Naive thymus-derived CD4-positive, alpha-beta T cell (primary cell): ENCODE results near the gene CAV3. TPM values are rescaled to one million over a fixed set of nuclear protein-coding genes. Genes with fewer than 3 reads are reported as not detected.

Source experiments
- ATAC-seq: fragments of 150-1000 bp; cut with Tn5 transposase; 2 replicates; pipeline ENCODE4 v1.10.0; 2021; ENCODE audit warnings: mild to moderate bottlenecking, moderate library complexity
- CTCF ChIA-PET: fragments of 350-600 bp; sonication (Branson Sonifier 250); formaldehyde crosslinking; loops from one replicate; lab custom pipeline; 2021; ENCODE audit warnings: antibody characterized with exemption; lab: Charles Lee
- POLR2A ChIA-PET: fragments of 350-600 bp; sonication (Branson Sonifier 250); formaldehyde crosslinking; loops from one replicate; lab custom pipeline; 2021; ENCODE audit warnings: antibody characterized with exemption, inconsistent platforms; lab: Charles Lee
- DNase-seq, 9 donors: peaks; one replicate each; pipeline versions ENCODE4 v3.0.0 to v3.0.0-alpha.2; 2020 to 2022; ENCODE audit warnings: mixed read lengths in 1 of 9
- H3K27ac ChIP-seq: one replicate; pipeline ENCODE4 v1.7.0; 2013; ENCODE audit warnings: mild to moderate bottlenecking, low read depth, low read length, moderate library complexity
- H3K27me3 ChIP-seq, 2 donors: one replicate each; pipeline ENCODE4 v1.7.0; 2013; ENCODE audit warnings: low read length in 2 of 2, mild to moderate bottlenecking in 2 of 2, moderate library complexity in 2 of 2; ENCODE audit not compliant: control insufficient read depth in 2 of 2, insufficient read depth in 2 of 2
- H3K36me3 ChIP-seq, 3 experiments: 1 replicate in 2 of 3; 2 replicates in 1 of 3; pipeline ENCODE4 v1.7.0; 2013; ENCODE audit warnings: low read length in 3 of 3, mild to moderate bottlenecking in 3 of 3, moderate library complexity in 1 of 3; ENCODE audit not compliant: insufficient read depth in 3 of 3, control insufficient read depth in 2 of 3
- H3K4me1 ChIP-seq, 2 donors: one replicate each; pipeline ENCODE4 v1.7.0; 2013; ENCODE audit warnings: low read length in 2 of 2, mild to moderate bottlenecking in 2 of 2, moderate library complexity in 1 of 2; ENCODE audit not compliant: control insufficient read depth in 2 of 2, insufficient read depth in 2 of 2
- H3K4me3 ChIP-seq: 2 replicates; pipeline ENCODE4 v1.7.0; 2013; ENCODE audit warnings: mild to moderate bottlenecking, low read length
- H3K9me3 ChIP-seq, 3 experiments: 1 replicate in 2 of 3; 2 replicates in 1 of 3; pipeline ENCODE4 v1.7.0; 2013; ENCODE audit warnings: low read length in 3 of 3; ENCODE audit not compliant: control insufficient read depth in 2 of 3
- H3K27ac Mint-ChIP-seq, 9 donors: one replicate each; pipeline ENCODE4 v1.8.0; 2020 to 2022; ENCODE audit warnings: mixed read lengths in 9 of 9, mild to moderate bottlenecking in 8 of 9, moderate library complexity in 5 of 9, inconsistent platforms in 2 of 9
- H3K27me3 Mint-ChIP-seq, 5 donors: one replicate each; pipeline ENCODE4 v1.8.0; 2021 to 2022; ENCODE audit warnings: mixed read lengths in 5 of 5, mild to moderate bottlenecking in 1 of 5
- H3K36me3 Mint-ChIP-seq, 5 donors: one replicate each; pipeline ENCODE4 v1.8.0; 2020 to 2022; ENCODE audit warnings: mixed read lengths in 5 of 5, mild to moderate bottlenecking in 3 of 5, inconsistent platforms in 1 of 5
- H3K4me1 Mint-ChIP-seq, 7 donors: one replicate each; pipeline ENCODE4 v1.8.0; 2020 to 2022; ENCODE audit warnings: mixed read lengths in 7 of 7, mild to moderate bottlenecking in 3 of 7, inconsistent platforms in 1 of 7
- H3K4me3 Mint-ChIP-seq, 10 donors: one replicate each; pipeline ENCODE4 v1.8.0; 2020 to 2022; ENCODE audit warnings: mild to moderate bottlenecking in 10 of 10, mixed read lengths in 10 of 10, moderate library complexity in 6 of 10, inconsistent platforms in 2 of 10
- H3K9me3 Mint-ChIP-seq, 11 donors: one replicate each; pipeline ENCODE4 v1.8.0; 2020 to 2022; ENCODE audit warnings: mixed read lengths in 11 of 11, mild to moderate bottlenecking in 4 of 11, inconsistent platforms in 1 of 11, moderate library complexity in 1 of 11
- intact Hi-C, 2 donors: fragments of 100-400 bp; cut with micrococcal nuclease; formaldehyde crosslinking; loops; one replicate each; pipeline ENCODE4 v1.15.1; 2023
- polyA plus RNA-seq, 2 donors: library from polyadenylated mRNA; unstranded; fragments of 300-500 nt; fragmentation: Illumina TruSeq; gene quantifications; one replicate each; pipeline ENCODE4 v1.2.3, GENCODE V29; 2021
- total RNA-seq, 6 experiments: library from RNA in 5 of 6; stranded (reverse) in 5 of 6; gene quantifications; 1 replicate in 5 of 6; 2 replicates in 1 of 6; pipeline ENCODE4 v1.2.3 and lab custom pipeline; 2021 to 2026

Gene CAV3
- total and polyA plus RNA-seq, 7 experiments from 2014 or later, result not detected

GRCh38 chr3:8723612-8724011 is 10.0 kb upstream of the CAV3 start:
- Histone ChIP-seq H3K9me3 (no peaks in the 10 kb centered on the region), H3K4me3 (no peak overlapping the region), H3K36me3 (no peaks in the 10 kb centered on the region), H3K4me1 (no peaks in the 10 kb centered on the region), H3K27me3 (no peaks in the 10 kb centered on the region), H3K27ac (no peak overlapping the region)
- DNase-seq, result no peak
- ChIA-PET POLR2A (no interaction called here), CTCF (no interaction called here)
- peaks cover 0 to 7% (median 0%) of the 10 kb centered on the region in 7 donors for H3K4me1 Mint-ChIP-seq
- no peak overlapping the region for H3K27ac Mint-ChIP-seq
- H3K9me3 Mint-ChIP-seq, result peaks cover 2 to 36% (median 9%) of the 10 kb centered on the region in 11 donors
- intact Hi-C loops, result no loop called here
- peaks cover 0 to 8% (median 0%) of the 10 kb centered on the region in 5 donors for H3K27me3 Mint-ChIP-seq
- H3K4me3 Mint-ChIP-seq, result no peak overlapping the region
- ATAC-seq, result no peak
- no peaks in the 10 kb centered on the region for H3K36me3 Mint-ChIP-seq

- H3K27me3 Mint-ChIP-seq, result peaks cover 0 to 11% (median 0%) of the 10 kb centered on the region in 5 donors
- no peak overlapping the region for H3K4me3 Mint-ChIP-seq
- no peaks in the 10 kb centered on the region for H3K9me3 ChIP-seq
- H3K36me3 ChIP-seq, result no peaks in the 10 kb centered on the region
- no peak overlapping the region for H3K27ac Mint-ChIP-seq
- H3K4me1 Mint-ChIP-seq, result peaks cover 0 to 7% (median 0%) of the 10 kb centered on the region in 7 donors
- no peak overlapping the region for H3K4me3 ChIP-seq
- no peaks in the 10 kb centered on the region for H3K36me3 Mint-ChIP-seq
- no peak for DNase-seq
- no peak overlapping the region for H3K27ac ChIP-seq
- peaks cover 2 to 36% (median 11%) of the 10 kb centered on the region in 11 donors for H3K9me3 Mint-ChIP-seq
- H3K4me1 ChIP-seq, result no peaks in the 10 kb centered on the region
- ChIA-PET CTCF (no interaction called here), POLR2A (no interaction called here)
- intact Hi-C loops, result no loop called here
- no peaks in the 10 kb centered on the region for H3K27me3 ChIP-seq
- no peak for ATAC-seq
These were observed 9.4 kb upstream of the CAV3 start for GRCh38 chr3:8724108-8724752.

GRCh38 chr3:8727605-8728512 is 5.7 kb upstream of the CAV3 start:
- DNase-seq, result no peak

GRCh38 chr3:8729479-8729878 is 4.1 kb upstream of the CAV3 start:
- H3K27ac ChIP-seq, result no peak overlapping the region
- no peaks in the 10 kb centered on the region for H3K27me3 ChIP-seq
- no peaks in the 10 kb centered on the region for H3K4me1 ChIP-seq
- H3K4me1 Mint-ChIP-seq, result no peaks in the 10 kb centered on the region
- H3K4me3 Mint-ChIP-seq, result no peak overlapping the region
- ChIA-PET POLR2A (no interaction called here), CTCF (no interaction called here)
- ATAC-seq (no peak), DNase-seq (no peak)
- no peak overlapping the region for H3K27ac Mint-ChIP-seq
- intact Hi-C loops, result no loop called here
- no peaks in the 10 kb centered on the region for H3K9me3 ChIP-seq
- no peaks in the 10 kb centered on the region for H3K36me3 ChIP-seq
- H3K9me3 Mint-ChIP-seq, result peaks cover 0 to 21% (median 7%) of the 10 kb centered on the region in 11 donors
- no peaks in the 10 kb centered on the region for H3K36me3 Mint-ChIP-seq
- H3K27me3 Mint-ChIP-seq, result peaks cover 0 to 21% (median 9%) of the 10 kb centered on the region in 5 donors
- H3K4me3 ChIP-seq, result no peak overlapping the region

More at GRCh38 chr3:8727605-8728512, 5.7 kb upstream of the CAV3 start:
- no peak overlapping the region for H3K4me3 Mint-ChIP-seq
- intact Hi-C loops, result no loop called here
- H3K4me1 Mint-ChIP-seq, result peaks cover 0 to 7% (median 0%) of the 10 kb centered on the region in 7 donors
- CTCF ChIA-PET, result no interaction called here
- H3K36me3 Mint-ChIP-seq, result no peaks in the 10 kb centered on the region
- H3K27ac Mint-ChIP-seq, result peak overlapping the region in 1 of 9 donors; percentile 57
- no peaks in the 10 kb centered on the region for H3K36me3 ChIP-seq
- no peaks in the 10 kb centered on the region for H3K4me1 ChIP-seq
- H3K27me3 Mint-ChIP-seq, result peaks cover 0 to 28% (median 10%) of the 10 kb centered on the region in 5 donors
- no peaks in the 10 kb centered on the region for H3K9me3 ChIP-seq
- no peaks in the 10 kb centered on the region for H3K27me3 ChIP-seq
- peaks cover under 1 to 31% (median 9%) of the 10 kb centered on the region in 11 donors for H3K9me3 Mint-ChIP-seq
- no peak overlapping the region for H3K27ac ChIP-seq
- POLR2A ChIA-PET, result no interaction called here
- no peak for ATAC-seq
- H3K4me3 ChIP-seq, result no peak overlapping the region

GRCh38 chr3:8730656-8731055 is 2.9 kb upstream of the CAV3 start:
- H3K27me3 ChIP-seq, result no peaks in the 10 kb centered on the region
- POLR2A ChIA-PET, result no interaction called here
- DNase-seq (no peak), ATAC-seq (no peak)
- no peak overlapping the region for H3K27ac ChIP-seq
- H3K9me3 ChIP-seq, result no peaks in the 10 kb centered on the region
- CTCF ChIA-PET, result no interaction called here
- Mint-ChIP-seq H3K9me3 (peaks cover 0 to 20% (median 7%) of the 10 kb centered on the region in 11 donors), H3K27me3 (peaks cover 2 to 21% (median 10%) of the 10 kb centered on the region in 5 donors), H3K27ac (no peak overlapping the region), H3K4me3 (no peak overlapping the region), H3K4me1 (no peaks in the 10 kb centered on the region), H3K36me3 (no peaks in the 10 kb centered on the region)
- intact Hi-C loops, result no loop called here
- H3K4me3 ChIP-seq, result no peak overlapping the region
- no peaks in the 10 kb centered on the region for H3K36me3 ChIP-seq
- H3K4me1 ChIP-seq, result no peaks in the 10 kb centered on the region

GRCh38 chr3:8732413-8732812 is 1.2 kb upstream of the CAV3 start:
- CTCF ChIA-PET, result no interaction called here
- Mint-ChIP-seq H3K27me3 (peaks cover 3 to 21% (median 18%) of the 10 kb centered on the region in 5 donors), H3K36me3 (no peaks in the 10 kb centered on the region)

More at GRCh38 chr3:8732413-8732812, 1.2 kb upstream of the CAV3 start:
- intact Hi-C loops, result no loop called here
- Histone ChIP-seq H3K27ac (no peak overlapping the region), H3K9me3 (no peaks in the 10 kb centered on the region), H3K4me3 (no peak overlapping the region), H3K36me3 (no peaks in the 10 kb centered on the region), H3K27me3 (no peaks in the 10 kb centered on the region), H3K4me1 (no peaks in the 10 kb centered on the region)
- H3K4me3 Mint-ChIP-seq, result no peak overlapping the region
- DNase-seq (no peak), ATAC-seq (no peak)
- H3K27ac Mint-ChIP-seq, result no peak overlapping the region
- no peaks in the 10 kb centered on the region for H3K4me1 Mint-ChIP-seq
- POLR2A ChIA-PET, result interaction anchor here (0.6 kb wide), 1 partner anchor 456 kb away, joined by 3 read pairs; no protein-coding TSS in a partner anchor
- peaks cover 0 to 11% (median 0%) of the 10 kb centered on the region in 11 donors for H3K9me3 Mint-ChIP-seq
